ENCODE data around the gene ASB14.

Gene ASB14

GRCh38 chr3:57261929-57262328 is 30.6 kb downstream of the ASB14 start:
- FAIRE-seq: no peak
- DNase-seq (ENCODE audit: insufficient read length, low spot score): no peak

- FAIRE-seq (no peak), DNase-seq (ENCODE audit: insufficient read length, low spot score) (no peak)
Measured at GRCh38 chr3:57261119-57261518, 31.4 kb downstream of the ASB14 start.

- FAIRE-seq: no peak
Measured at GRCh38 chr3:57257678-57258077, 34.8 kb downstream of the ASB14 start.

GRCh38 chr3:57256844-57257243 is 35.6 kb downstream of the ASB14 start:
- no peak for DNase-seq (ENCODE audit: insufficient read length, low spot score)
- FAIRE-seq: no peak

More at GRCh38 chr3:57257678-57258077, 34.8 kb downstream of the ASB14 start:
- no peak for DNase-seq (ENCODE audit: insufficient read length, low spot score)

- no peak for DNase-seq (ENCODE audit: insufficient read length, low spot score)
- FAIRE-seq: no peak
Measured at GRCh38 chr3:57252404-57252803, 40.1 kb downstream of the ASB14 start.

- DNase-seq (ENCODE audit: insufficient read length, low spot score): no peak
- FAIRE-seq: no peak
Measured at GRCh38 chr3:57244946-57245345, 47.5 kb downstream of the ASB14 start.

GRCh38 chr3:57234613-57235575 is 57.6 kb downstream of the ASB14 start:
- no peak for FAIRE-seq
- DNase-seq (ENCODE audit: insufficient read length, low spot score): no peak

GRCh38 chr3:57233799-57234198 is 58.7 kb downstream of the ASB14 start:
- DNase-seq (ENCODE audit: insufficient read length, low spot score) (no peak), FAIRE-seq (no peak)

GRCh38 chr3:57230006-57230405 is 62.5 kb downstream of the ASB14 start:
- FAIRE-seq: no peak
- no peak for DNase-seq (ENCODE audit: insufficient read length, low spot score)

- DNase-seq (ENCODE audit: insufficient read length, low spot score): peak; percentile 37
- peak; percentile 63 for FAIRE-seq
Measured at GRCh38 chr3:57227930-57228751, 64.3 kb downstream of the ASB14 start.

- DNase-seq (ENCODE audit: insufficient read length, low spot score): peak; percentile 97
- peak; percentile 80 for FAIRE-seq
Measured at GRCh38 chr3:57227204-57227929, 65.1 kb downstream of the ASB14 start, which contains the start of gene APPL1. TSS of gene APPL1 (plus strand) at chr3:57227729. CDS start at chr3:57227884, 155 bp downstream.

- FAIRE-seq (no peak), DNase-seq (ENCODE audit: insufficient read length, low spot score) (no peak)
Measured at GRCh38 chr3:57226176-57226575, 66.3 kb downstream of the ASB14 start.

GRCh38 chr3:57224856-57225255 is 67.6 kb downstream of the ASB14 start:
- no peak for DNase-seq (ENCODE audit: insufficient read length, low spot score)
- no peak for FAIRE-seq

- FAIRE-seq: no peak
- DNase-seq (ENCODE audit: insufficient read length, low spot score): no peak
Measured at GRCh38 chr3:57221883-57222282, 70.6 kb downstream of the ASB14 start.

Data from HTR-8/SVneo (cell line).